GM19455 (cell line): ENCODE data around the gene MAFB.

ENCODE experiments used
- ATAC-seq: cut with Tn5 transposase; IDR thresholded peaks from one replicate; pipeline ENCODE4 v1.9.1; 2021; ENCODE audit not compliant: unreplicated experiment

Gene MAFB

GRCh38 chr20:40703975-40704530 lies 15.0 kb upstream of the MAFB start:
- no peak for ATAC-seq

- ATAC-seq, result no peak
Observed at GRCh38 chr20:40702504-40702903, 13.5 kb upstream of the MAFB start.

GRCh38 chr20:40698744-40699143 lies 9.7 kb upstream of the MAFB start:
- ATAC-seq, result no peak

- ATAC-seq, result no peak
Observed at GRCh38 chr20:40698281-40698680, 9.2 kb upstream of the MAFB start.

- no peak for ATAC-seq
Observed at GRCh38 chr20:40697541-40697940, 8.5 kb upstream of the MAFB start.

- ATAC-seq, result no peak
Observed at GRCh38 chr20:40695214-40695613, 6.2 kb upstream of the MAFB start.

- ATAC-seq, result no peak
Observed at GRCh38 chr20:40694246-40694645, 5.2 kb upstream of the MAFB start.

- no peak for ATAC-seq
Observed at GRCh38 chr20:40692240-40693011, 3.4 kb upstream of the MAFB start.

- ATAC-seq, result no peak
Observed at GRCh38 chr20:40691566-40692239, 2.7 kb upstream of the MAFB start.

- no peak for ATAC-seq
Observed at GRCh38 chr20:40690836-40691565, 2.0 kb upstream of the MAFB start.

GRCh38 chr20:40689943-40690835 lies 1.2 kb upstream of the MAFB start:
- ATAC-seq, result peak; percentile 67

- no peak for ATAC-seq
Observed at GRCh38 chr20:40688129-40689099, 622 bp downstream of the MAFB start.

- ATAC-seq, result no peak
Observed at GRCh38 chr20:40687384-40688128, 1.5 kb downstream of the MAFB start.

GRCh38 chr20:40686893-40687292 lies 2.1 kb downstream of the MAFB start:
- ATAC-seq, result no peak

- ATAC-seq, result no peak
Observed at GRCh38 chr20:40686434-40686882, 2.6 kb downstream of the MAFB start.

- no peak for ATAC-seq
Observed at GRCh38 chr20:40685349-40685748, 3.7 kb downstream of the MAFB start.

- no peak for ATAC-seq
Observed at GRCh38 chr20:40683894-40684268, 5.2 kb downstream of the MAFB start.

- ATAC-seq, result no peak
Observed at GRCh38 chr20:40683221-40683893, 5.7 kb downstream of the MAFB start.
